ENCODE data around the gene ECM1.

DNA sequence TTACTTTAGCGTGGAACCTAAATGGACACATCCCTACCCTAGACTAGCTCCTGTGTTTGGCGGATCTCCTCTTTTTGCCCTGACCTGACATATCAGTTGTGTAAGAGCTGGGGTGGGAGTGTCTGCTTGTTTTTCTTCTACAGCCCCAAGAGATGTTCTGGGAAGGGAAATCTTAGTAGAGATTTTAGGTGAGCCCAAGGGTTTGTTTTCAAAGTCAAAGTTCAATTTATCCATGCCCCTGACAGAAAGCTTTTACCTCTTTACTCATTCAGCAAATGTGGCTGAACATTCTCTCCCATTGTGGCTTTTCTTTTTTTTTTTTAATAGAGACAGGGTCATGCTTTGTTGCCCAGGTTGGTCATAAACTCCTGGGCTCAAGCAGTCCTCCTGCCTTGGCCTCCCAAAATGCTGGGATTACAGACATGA is 28.0 kb upstream of the ECM1 start:
- TF ChIP-seq, protein P1, sequence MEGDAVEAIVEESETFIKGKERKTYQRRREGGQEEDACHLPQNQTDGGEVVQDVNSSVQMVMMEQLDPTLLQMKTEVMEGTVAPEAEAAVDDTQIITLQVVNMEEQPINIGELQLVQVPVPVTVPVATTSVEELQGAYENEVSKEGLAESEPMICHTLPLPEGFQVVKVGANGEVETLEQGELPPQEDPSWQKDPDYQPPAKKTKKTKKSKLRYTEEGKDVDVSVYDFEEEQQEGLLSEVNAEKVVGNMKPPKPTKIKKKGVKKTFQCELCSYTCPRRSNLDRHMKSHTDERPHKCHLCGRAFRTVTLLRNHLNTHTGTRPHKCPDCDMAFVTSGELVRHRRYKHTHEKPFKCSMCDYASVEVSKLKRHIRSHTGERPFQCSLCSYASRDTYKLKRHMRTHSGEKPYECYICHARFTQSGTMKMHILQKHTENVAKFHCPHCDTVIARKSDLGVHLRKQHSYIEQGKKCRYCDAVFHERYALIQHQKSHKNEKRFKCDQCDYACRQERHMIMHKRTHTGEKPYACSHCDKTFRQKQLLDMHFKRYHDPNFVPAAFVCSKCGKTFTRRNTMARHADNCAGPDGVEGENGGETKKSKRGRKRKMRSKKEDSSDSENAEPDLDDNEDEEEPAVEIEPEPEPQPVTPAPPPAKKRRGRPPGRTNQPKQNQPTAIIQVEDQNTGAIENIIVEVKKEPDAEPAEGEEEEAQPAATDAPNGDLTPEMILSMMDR (conservative IDR thresholded peaks at IDR 0.05; ENCODE audit: low read length): no peak
- no peak for TF ChIP-seq EZH2phosphoT487 (IDR thresholded peaks at IDR 0.05; ENCODE audit: borderline replicate concordance)
